ENCODE data around the gene CCDC93.

CCDC93 gene

GRCh38 chr2:117961201-117961600, 52.7 kb downstream of the CCDC93 start:
- Histone ChIP-seq H3K4me3 (ENCODE audit: low read depth in 1 of 2, low read length in 2 of 2) (no peak overlapping the region), H3K4me1 (ENCODE audit: control insufficient read depth in 1 of 2, insufficient read depth in 2 of 2, low read length in 2 of 2) (peaks cover 0 to 3% of the 10 kb centered on the region in 2 donors), H3K27me3 (ENCODE audit: control insufficient read depth in 1 of 2, insufficient read depth in 2 of 2, low read length in 2 of 2) (no peaks in the 10 kb centered on the region), H3K36me3 (ENCODE audit: control insufficient read depth in 1 of 2, insufficient read depth in 2 of 2, low read length in 2 of 2) (peaks cover 13 to 57% of the 10 kb centered on the region in 2 donors), H3K27ac (ENCODE audit: low read depth, low read length) (no peak overlapping the region), H3K9ac (ENCODE audit: low read depth in 1 of 2, low read length in 2 of 2) (no peak overlapping the region), H3K9me3 (ENCODE audit: control insufficient read depth in 1 of 2, low read length in 2 of 2) (no peaks in the 10 kb centered on the region)

- peaks cover 0 to 3% of the 10 kb centered on the region in 2 donors for H3K4me1 ChIP-seq (ENCODE audit: control insufficient read depth in 1 of 2, insufficient read depth in 2 of 2, low read length in 2 of 2)
- H3K27ac ChIP-seq (ENCODE audit: low read depth, low read length) = no peak overlapping the region
- no peak overlapping the region for H3K9ac ChIP-seq (ENCODE audit: low read depth in 1 of 2, low read length in 2 of 2)
- H3K36me3 ChIP-seq (ENCODE audit: control insufficient read depth in 1 of 2, insufficient read depth in 2 of 2, low read length in 2 of 2) = peaks cover 17 to 65% of the 10 kb centered on the region in 2 donors
- no peaks in the 10 kb centered on the region for H3K9me3 ChIP-seq (ENCODE audit: control insufficient read depth in 1 of 2, low read length in 2 of 2)
- H3K27me3 ChIP-seq (ENCODE audit: control insufficient read depth in 1 of 2, insufficient read depth in 2 of 2, low read length in 2 of 2) = no peaks in the 10 kb centered on the region
- H3K4me3 ChIP-seq (ENCODE audit: low read depth in 1 of 2, low read length in 2 of 2) = no peak overlapping the region
These were observed 53.6 kb downstream of the CCDC93 start for GRCh38 chr2:117960231-117960630.

- Histone ChIP-seq H3K27ac (ENCODE audit: low read depth, low read length) (no peak overlapping the region), H3K27me3 (ENCODE audit: control insufficient read depth in 1 of 2, insufficient read depth in 2 of 2, low read length in 2 of 2) (no peaks in the 10 kb centered on the region), H3K4me3 (ENCODE audit: low read depth in 1 of 2, low read length in 2 of 2) (no peak overlapping the region), H3K9me3 (ENCODE audit: control insufficient read depth in 1 of 2, low read length in 2 of 2) (no peaks in the 10 kb centered on the region), H3K36me3 (ENCODE audit: control insufficient read depth in 1 of 2, insufficient read depth in 2 of 2, low read length in 2 of 2) (peaks cover 28 to 69% of the 10 kb centered on the region in 2 donors), H3K4me1 (ENCODE audit: control insufficient read depth in 1 of 2, insufficient read depth in 2 of 2, low read length in 2 of 2) (peaks cover 0 to 3% of the 10 kb centered on the region in 2 donors), H3K9ac (ENCODE audit: low read depth in 1 of 2, low read length in 2 of 2) (no peak overlapping the region)
These were observed 55.7 kb downstream of the CCDC93 start for GRCh38 chr2:117958186-117958585.

GRCh38 chr2:117957616-117958015, 56.3 kb downstream of the CCDC93 start:
- Histone ChIP-seq H3K27me3 (ENCODE audit: control insufficient read depth in 1 of 2, insufficient read depth in 2 of 2, low read length in 2 of 2) (no peaks in the 10 kb centered on the region), H3K4me1 (ENCODE audit: control insufficient read depth in 1 of 2, insufficient read depth in 2 of 2, low read length in 2 of 2) (peaks cover 0 to 3% of the 10 kb centered on the region in 2 donors), H3K36me3 (ENCODE audit: control insufficient read depth in 1 of 2, insufficient read depth in 2 of 2, low read length in 2 of 2) (peaks cover 28 to 70% of the 10 kb centered on the region in 2 donors), H3K9ac (ENCODE audit: low read depth in 1 of 2, low read length in 2 of 2) (no peak overlapping the region), H3K4me3 (ENCODE audit: low read depth in 1 of 2, low read length in 2 of 2) (no peak overlapping the region), H3K9me3 (ENCODE audit: control insufficient read depth in 1 of 2, low read length in 2 of 2) (no peaks in the 10 kb centered on the region), H3K27ac (ENCODE audit: low read depth, low read length) (no peak overlapping the region)

GRCh38 chr2:117956036-117956796, 57.7 kb downstream of the CCDC93 start:
- Histone ChIP-seq H3K4me1 (ENCODE audit: control insufficient read depth in 1 of 2, insufficient read depth in 2 of 2, low read length in 2 of 2) (peaks cover 0 to 3% of the 10 kb centered on the region in 2 donors), H3K36me3 (ENCODE audit: control insufficient read depth in 1 of 2, insufficient read depth in 2 of 2, low read length in 2 of 2) (peaks cover 32 to 81% of the 10 kb centered on the region in 2 donors), H3K4me3 (ENCODE audit: low read depth in 1 of 2, low read length in 2 of 2) (no peak overlapping the region), H3K27ac (ENCODE audit: low read depth, low read length) (no peak overlapping the region), H3K9me3 (ENCODE audit: control insufficient read depth in 1 of 2, low read length in 2 of 2) (no peaks in the 10 kb centered on the region), H3K9ac (ENCODE audit: low read depth in 1 of 2, low read length in 2 of 2) (no peak overlapping the region), H3K27me3 (ENCODE audit: control insufficient read depth in 1 of 2, insufficient read depth in 2 of 2, low read length in 2 of 2) (no peaks in the 10 kb centered on the region)

- Histone ChIP-seq H3K4me3 (ENCODE audit: low read depth in 1 of 2, low read length in 2 of 2) (no peak overlapping the region), H3K4me1 (ENCODE audit: control insufficient read depth in 1 of 2, insufficient read depth in 2 of 2, low read length in 2 of 2) (no peaks in the 10 kb centered on the region), H3K9ac (ENCODE audit: low read depth in 1 of 2, low read length in 2 of 2) (no peak overlapping the region), H3K27ac (ENCODE audit: low read depth, low read length) (no peak overlapping the region), H3K36me3 (ENCODE audit: control insufficient read depth in 1 of 2, insufficient read depth in 2 of 2, low read length in 2 of 2) (peaks cover 44 to 87% of the 10 kb centered on the region in 2 donors), H3K27me3 (ENCODE audit: control insufficient read depth in 1 of 2, insufficient read depth in 2 of 2, low read length in 2 of 2) (no peaks in the 10 kb centered on the region), H3K9me3 (ENCODE audit: control insufficient read depth in 1 of 2, low read length in 2 of 2) (no peaks in the 10 kb centered on the region)
These were observed 60.6 kb downstream of the CCDC93 start for GRCh38 chr2:117953231-117953630.

GRCh38 chr2:117952701-117953100, 61.2 kb downstream of the CCDC93 start:
- no peaks in the 10 kb centered on the region for H3K9me3 ChIP-seq (ENCODE audit: control insufficient read depth in 1 of 2, low read length in 2 of 2)
- no peaks in the 10 kb centered on the region for H3K27me3 ChIP-seq (ENCODE audit: control insufficient read depth in 1 of 2, insufficient read depth in 2 of 2, low read length in 2 of 2)
- H3K4me1 ChIP-seq (ENCODE audit: control insufficient read depth in 1 of 2, insufficient read depth in 2 of 2, low read length in 2 of 2) = no peaks in the 10 kb centered on the region
- no peak overlapping the region for H3K9ac ChIP-seq (ENCODE audit: low read depth in 1 of 2, low read length in 2 of 2)
- H3K4me3 ChIP-seq (ENCODE audit: low read depth in 1 of 2, low read length in 2 of 2) = no peak overlapping the region
- H3K27ac ChIP-seq (ENCODE audit: low read depth, low read length) = no peak overlapping the region
- H3K36me3 ChIP-seq (ENCODE audit: control insufficient read depth in 1 of 2, insufficient read depth in 2 of 2, low read length in 2 of 2) = peaks cover 48 to 87% of the 10 kb centered on the region in 2 donors

GRCh38 chr2:117952228-117952627, 61.6 kb downstream of the CCDC93 start:
- Histone ChIP-seq H3K27ac (ENCODE audit: low read depth, low read length) (no peak overlapping the region), H3K4me1 (ENCODE audit: control insufficient read depth in 1 of 2, insufficient read depth in 2 of 2, low read length in 2 of 2) (no peaks in the 10 kb centered on the region)

GRCh38 chr2:117949806-117950205, 64.1 kb downstream of the CCDC93 start:
- H3K4me3 ChIP-seq (ENCODE audit: low read depth in 1 of 2, low read length in 2 of 2) = no peak overlapping the region
- H3K36me3 ChIP-seq (ENCODE audit: control insufficient read depth in 1 of 2, insufficient read depth in 2 of 2, low read length in 2 of 2) = peaks cover 58 to 93% of the 10 kb centered on the region in 2 donors
- no peak overlapping the region for H3K27ac ChIP-seq (ENCODE audit: low read depth, low read length)
- no peaks in the 10 kb centered on the region for H3K27me3 ChIP-seq (ENCODE audit: control insufficient read depth in 1 of 2, insufficient read depth in 2 of 2, low read length in 2 of 2)
- H3K4me1 ChIP-seq (ENCODE audit: control insufficient read depth in 1 of 2, insufficient read depth in 2 of 2, low read length in 2 of 2) = no peaks in the 10 kb centered on the region
- H3K9me3 ChIP-seq (ENCODE audit: control insufficient read depth in 1 of 2, low read length in 2 of 2) = no peaks in the 10 kb centered on the region
- H3K9ac ChIP-seq (ENCODE audit: low read depth in 1 of 2, low read length in 2 of 2) = no peak overlapping the region

More at GRCh38 chr2:117952228-117952627, 61.6 kb downstream of the CCDC93 start:
- Histone ChIP-seq H3K9me3 (ENCODE audit: control insufficient read depth in 1 of 2, low read length in 2 of 2) (no peaks in the 10 kb centered on the region), H3K27me3 (ENCODE audit: control insufficient read depth in 1 of 2, insufficient read depth in 2 of 2, low read length in 2 of 2) (no peaks in the 10 kb centered on the region), H3K9ac (ENCODE audit: low read depth in 1 of 2, low read length in 2 of 2) (no peak overlapping the region), H3K36me3 (ENCODE audit: control insufficient read depth in 1 of 2, insufficient read depth in 2 of 2, low read length in 2 of 2) (peaks cover 46 to 86% of the 10 kb centered on the region in 2 donors), H3K4me3 (ENCODE audit: low read depth in 1 of 2, low read length in 2 of 2) (no peak overlapping the region)

- Histone ChIP-seq H3K36me3 (ENCODE audit: control insufficient read depth in 1 of 2, insufficient read depth in 2 of 2, low read length in 2 of 2) (peaks cover 62 to 92% of the 10 kb centered on the region in 2 donors), H3K27ac (ENCODE audit: low read depth, low read length) (no peak overlapping the region), H3K9me3 (ENCODE audit: control insufficient read depth in 1 of 2, low read length in 2 of 2) (no peaks in the 10 kb centered on the region), H3K27me3 (ENCODE audit: control insufficient read depth in 1 of 2, insufficient read depth in 2 of 2, low read length in 2 of 2) (no peaks in the 10 kb centered on the region), H3K9ac (ENCODE audit: low read depth in 1 of 2, low read length in 2 of 2) (no peak overlapping the region), H3K4me1 (ENCODE audit: control insufficient read depth in 1 of 2, insufficient read depth in 2 of 2, low read length in 2 of 2) (no peaks in the 10 kb centered on the region), H3K4me3 (ENCODE audit: low read depth in 1 of 2, low read length in 2 of 2) (no peak overlapping the region)
These were observed 65.3 kb downstream of the CCDC93 start for GRCh38 chr2:117948615-117949014.

All from duodenal mucosa (tissue), 2 donors.